ENCODE results near the gene RERE.
A peak's percentile ranks its signal among the peaks of the same experiment; 100 is the strongest.

The RERE gene

DNA sequence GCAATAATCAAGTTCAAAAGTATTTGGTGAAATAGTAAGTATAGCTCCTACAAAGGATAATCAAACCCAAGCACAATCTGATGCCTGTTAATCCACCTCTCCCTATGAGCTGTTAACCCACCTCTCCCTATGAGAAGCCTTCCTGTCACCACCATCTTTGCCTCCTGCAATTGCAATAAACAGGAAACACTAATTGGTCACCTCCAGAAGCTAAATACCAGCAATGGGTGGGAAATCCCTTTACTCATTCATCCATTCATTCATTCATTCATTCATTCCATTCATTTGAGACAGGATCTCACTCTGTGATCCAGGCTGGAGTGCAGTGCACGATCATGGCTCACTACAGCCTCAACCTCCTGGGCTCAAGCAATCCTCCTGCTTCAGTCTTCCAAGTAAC, 132.8 kb downstream of the RERE start:
- no peak for DNase-seq

DNA sequence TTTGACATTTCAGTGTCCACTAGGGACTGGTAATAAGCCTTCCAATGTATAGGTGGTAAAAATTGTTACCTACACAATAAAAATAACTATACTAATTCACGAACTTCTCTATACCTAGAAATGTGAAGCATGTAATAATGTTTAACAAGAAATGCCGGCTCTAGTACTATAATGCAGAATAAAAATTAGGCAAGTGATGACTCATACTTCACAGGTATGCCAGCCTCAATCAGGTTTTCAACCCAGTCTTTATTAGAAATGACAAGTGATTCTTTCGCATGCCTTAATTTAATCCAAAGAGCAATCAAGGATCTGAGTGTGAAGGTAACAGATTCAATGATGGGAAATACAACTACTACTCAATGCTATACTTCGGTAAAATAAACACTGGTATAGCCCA, 134.9 kb downstream of the RERE start:
- no peak for DNase-seq

DNA sequence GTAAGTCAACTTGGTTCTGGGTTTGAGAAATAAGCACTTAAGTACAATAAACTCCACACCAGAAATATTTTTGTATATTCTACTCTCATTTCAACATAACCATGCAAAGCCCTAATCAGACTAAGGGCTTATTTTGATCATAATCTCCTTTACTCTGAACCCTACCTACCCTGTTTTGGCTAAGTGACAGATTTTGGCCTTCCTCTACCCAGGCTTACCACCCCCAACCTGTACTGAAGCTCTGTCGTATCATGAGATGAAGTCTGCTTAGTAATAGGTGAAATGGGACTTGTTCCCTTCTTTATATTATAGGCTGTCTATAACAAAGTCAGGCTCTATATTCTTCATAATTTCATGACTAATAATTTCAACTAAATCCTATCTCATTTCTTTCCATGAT, 135.5 kb downstream of the RERE start:
- DNase-seq = no peak

DNA sequence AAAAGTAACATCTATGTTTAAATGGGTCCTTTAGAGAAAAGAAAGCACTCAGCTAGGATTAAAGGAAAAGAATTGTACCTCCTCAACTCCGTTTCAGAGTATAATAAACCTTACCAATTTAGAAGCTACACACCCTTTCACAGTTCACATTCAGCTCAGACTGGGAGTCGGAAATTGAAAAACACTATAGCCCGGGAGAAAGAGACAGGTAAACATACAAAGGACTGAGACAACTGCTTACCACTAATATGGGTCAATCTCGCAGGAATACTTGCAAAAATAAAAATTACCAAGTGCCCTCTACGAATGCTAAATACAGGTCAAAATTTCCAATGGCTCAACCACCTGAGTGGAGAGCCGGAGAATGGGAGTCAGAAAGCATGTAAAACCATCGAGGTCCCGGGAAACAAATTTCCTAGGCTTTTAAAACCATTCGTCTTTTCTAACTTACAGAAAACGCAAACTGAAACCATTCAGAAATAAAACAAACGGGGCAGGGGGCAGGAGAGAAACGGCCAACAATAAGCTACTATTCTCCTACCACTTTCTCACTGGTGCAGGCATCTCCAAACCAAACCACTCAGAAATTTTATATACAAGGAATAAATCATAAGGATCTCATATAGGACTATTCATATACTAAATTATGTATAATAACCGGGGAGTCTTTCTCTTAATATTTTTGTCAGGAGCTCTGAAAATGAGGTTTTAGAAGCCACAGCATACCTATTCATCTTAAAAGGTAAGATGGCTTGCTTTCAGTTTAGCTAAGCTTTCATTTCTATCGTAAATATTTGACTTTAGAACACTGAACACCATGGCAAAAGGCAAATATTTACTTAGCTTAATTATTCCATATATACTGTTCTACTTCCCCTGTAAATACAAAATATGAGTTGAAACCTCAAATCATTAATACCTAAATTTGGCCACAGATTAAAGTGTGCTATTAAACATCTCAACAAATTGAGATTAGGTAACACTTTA, 136.5 kb downstream of the RERE start:
- no peak for DNase-seq

DNA sequence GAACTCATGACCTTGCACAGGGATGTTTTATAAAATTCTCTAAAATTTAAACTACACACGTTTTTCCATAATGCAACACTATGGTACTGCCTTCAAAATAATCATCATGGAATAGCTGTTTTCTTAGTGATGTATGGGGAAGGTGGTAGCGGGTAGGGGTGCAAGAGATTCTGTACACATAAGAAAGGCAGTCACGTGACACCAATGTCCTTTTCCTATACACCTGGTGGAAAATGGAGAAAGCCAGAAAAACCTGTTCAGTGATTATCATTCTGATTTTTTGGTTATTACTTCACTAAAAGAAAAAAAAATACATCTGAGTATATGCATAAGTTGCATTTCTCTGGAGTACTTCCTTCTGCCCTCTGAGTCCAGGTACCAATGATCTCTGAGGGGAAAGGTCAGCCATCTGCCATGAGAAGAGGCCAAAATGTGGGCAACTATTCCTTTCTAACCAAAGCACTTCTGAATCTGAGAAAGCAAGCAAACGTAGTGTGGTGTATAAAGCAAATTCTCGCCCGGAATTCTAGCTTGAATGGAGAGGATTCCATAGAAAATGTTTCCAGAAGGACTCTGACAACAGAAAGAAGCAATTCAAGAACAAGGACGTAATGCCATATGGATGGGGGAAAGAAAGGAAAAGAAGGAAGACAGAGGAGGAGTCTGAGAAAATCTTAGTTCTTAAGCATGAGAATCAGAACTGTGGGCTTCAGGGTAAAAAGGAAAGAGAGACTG, 137.3 kb downstream of the RERE start:
- DNase-seq = no peak

DNA sequence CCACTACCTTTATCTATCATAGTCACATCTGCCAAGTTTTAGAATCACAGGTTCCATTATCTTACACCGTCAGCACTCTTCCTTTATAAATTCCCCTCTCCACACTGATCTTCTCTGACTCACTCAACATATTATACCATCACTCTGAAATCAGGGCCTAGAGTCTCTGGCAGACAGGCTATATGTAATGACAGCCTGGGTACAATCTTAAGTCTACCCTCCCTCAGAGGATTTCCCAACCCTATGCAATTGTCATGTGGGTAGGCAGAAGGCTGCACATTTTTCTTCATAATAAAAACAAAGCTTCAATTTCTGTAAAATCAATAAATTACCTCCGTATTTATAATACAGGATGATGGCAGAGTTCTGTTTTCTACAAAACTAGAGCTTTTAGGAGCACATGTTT, 138.0 kb downstream of the RERE start:
- DNase-seq = no peak

DNA sequence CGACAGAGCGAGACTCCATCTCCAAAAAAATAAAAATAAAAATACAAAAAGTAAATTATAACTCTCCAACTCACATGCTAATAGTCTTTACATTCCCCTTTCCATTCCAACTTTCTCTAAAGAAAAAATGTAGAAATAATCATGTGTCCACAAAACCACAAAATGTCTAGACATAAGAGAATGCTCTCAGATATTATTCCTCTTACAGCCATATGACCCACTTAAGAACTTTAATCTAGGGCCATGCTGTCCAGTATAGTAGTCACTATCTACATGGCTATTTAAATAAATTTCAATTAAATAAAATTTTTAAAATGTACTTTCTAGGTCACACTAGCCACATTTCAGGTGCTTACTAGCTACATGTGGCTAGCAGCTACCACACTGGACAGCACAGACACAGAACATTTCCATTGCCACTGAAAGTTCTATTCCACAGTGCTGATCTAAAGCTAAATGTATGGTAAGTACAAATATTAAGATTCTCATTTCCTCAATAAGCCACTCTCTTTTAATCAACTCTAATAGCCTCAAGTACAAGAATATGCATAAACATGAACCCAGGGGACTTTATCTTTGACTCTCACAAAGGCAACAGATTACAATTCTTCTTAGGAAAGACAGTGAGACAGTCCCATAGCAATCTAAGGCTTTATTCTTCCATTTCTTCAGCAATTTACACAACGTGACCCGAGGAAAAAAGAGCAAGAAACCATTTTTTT, 138.6 kb downstream of the RERE start:
- no peak for DNase-seq

DNA sequence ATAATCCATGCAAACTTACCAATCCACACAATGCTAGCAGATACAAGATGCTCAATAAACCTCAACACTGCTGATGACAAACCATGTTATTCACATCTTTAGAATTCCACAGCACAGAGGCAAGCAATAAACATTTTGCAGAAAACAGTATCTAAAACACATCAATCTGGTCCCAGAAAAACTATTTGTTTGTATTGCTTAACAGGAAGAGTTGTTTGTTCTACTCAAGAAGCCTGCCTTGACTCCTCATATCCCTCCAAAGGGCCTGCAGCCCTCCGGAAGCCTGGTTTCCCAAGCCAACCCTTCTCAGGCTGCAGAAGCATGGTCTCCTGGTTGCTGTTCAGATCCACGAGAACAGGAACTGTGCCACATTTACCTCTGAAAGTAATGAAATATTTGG, 139.7 kb downstream of the RERE start:
- no peak for DNase-seq

DNA sequence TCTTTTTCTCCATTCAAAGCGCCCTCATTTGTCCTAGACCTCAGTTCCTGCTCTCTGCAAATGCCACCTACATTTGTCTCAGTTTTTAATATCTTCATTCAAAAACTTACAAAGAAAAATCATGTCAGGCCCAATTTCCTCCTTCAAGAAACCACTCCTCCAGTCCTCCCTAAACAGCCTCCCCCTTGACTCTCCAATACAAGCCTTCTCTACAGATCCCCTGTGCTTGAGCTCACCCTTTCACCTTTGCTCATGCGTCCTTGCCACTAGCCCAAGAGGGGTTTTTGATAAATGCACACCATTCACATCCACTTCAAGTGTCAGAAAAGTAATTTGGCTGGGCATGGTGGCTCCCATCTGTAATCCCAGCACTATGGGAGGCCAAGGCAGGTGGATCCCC, 140.6 kb downstream of the RERE start:
- no peak for DNase-seq

DNA sequence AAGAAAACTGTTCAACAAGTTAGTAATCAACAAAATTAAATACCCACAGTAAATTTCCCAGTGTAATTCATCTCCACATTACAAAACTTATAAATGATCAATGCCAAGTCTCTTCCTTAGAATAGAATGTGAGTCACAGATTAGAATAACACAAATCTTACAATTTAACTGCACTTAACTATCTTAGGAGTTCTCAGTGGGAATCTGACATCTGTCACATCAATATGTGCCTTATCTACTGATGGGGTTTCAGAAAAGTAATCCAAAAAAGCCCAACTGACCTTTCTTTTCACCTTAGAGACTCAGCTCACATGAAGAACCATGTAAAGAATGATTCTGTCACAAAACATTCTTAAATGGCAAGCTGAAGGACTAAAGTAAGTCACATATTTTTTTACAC, 141.4 kb downstream of the RERE start:
- no peak for DNase-seq

DNA sequence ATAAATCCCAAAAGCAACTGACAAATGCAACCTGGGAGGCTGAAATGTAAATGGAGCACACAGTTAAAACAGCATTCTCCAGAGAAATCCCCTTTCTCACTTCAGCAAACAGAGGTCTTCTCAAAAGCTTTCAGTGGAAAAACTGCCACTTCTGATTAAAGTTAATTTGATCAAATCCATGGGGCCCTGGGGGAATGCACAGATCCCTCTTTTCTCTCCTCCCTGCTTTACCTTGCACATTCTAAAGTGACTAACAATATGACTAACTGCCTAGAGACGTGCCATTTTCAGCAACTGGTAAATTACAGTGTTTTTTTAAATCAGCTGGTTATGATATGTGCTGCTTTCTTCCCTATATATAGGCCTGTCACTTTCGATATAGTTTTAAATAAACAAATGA, 142.5 kb downstream of the RERE start:
- DNase-seq = no peak

DNA sequence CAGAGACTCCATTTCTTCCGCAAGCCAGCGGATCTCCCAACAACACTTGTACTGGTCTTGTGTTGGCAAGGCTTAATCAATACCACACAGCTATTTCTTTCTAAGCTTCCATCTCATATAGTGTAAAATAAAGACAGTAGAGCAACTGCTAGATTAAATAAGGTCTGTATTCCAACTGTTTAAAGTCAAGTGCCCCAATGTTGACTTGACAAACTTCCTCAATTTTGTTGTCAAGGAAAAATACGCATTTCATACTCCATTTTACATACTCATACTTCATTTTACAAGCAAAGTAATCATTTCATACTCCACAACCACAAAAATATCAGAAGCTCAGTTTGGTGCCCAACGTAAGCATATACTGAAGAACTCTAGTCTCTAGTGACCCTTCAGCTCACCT, 143.0 kb downstream of the RERE start:
- no peak for DNase-seq

DNA sequence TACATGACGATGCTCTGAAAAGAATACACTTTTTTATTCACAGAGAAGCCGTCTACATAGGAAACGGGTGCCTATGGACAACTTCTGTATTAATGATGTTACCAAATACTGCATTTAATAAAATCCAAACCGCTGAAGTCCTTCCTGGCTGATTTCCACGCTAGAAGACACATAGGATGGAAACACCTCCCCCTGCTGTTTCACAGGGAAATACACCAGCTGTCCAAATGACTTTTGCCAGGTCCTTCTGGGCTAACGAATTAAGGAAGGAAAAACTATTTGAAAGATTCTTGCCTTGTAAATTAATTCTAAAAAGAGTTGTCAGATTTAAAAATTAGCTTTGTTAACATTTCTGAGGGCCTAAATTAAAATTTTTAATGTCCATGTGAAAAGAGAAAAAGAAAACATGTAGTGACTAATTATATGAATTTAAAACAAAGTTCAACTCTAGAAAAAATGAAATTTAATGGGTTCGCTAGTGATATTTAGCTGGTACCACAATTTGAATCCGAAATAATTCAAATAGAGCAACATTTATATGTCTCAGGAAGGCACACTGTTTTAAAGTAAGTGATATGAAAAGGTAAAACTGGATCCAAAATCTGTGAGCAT, 146.0 kb downstream of the RERE start:
- DNase-seq = peak; percentile 36

DNA sequence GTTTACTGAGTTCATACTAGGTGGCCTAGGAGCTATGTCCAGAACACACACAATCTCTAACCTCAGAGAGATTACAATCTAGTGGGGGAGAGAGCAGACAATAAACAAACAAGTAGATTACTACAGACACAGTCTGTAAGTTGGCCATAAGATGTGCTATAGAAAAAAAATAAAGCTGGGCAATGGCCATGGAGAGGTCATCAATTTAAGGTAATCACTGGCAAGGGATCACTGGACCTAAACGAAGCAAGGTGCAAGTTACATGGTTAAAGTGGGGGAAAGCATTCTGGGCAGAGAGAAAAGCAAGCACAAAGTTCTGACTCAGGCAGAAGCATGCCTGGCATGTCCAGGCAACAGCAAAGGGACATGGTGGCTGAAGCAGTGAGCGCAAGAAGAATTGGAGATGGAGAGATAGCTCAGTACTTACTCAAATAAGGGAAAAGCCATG, 147.0 kb downstream of the RERE start:
- DNase-seq = no peak

DNA sequence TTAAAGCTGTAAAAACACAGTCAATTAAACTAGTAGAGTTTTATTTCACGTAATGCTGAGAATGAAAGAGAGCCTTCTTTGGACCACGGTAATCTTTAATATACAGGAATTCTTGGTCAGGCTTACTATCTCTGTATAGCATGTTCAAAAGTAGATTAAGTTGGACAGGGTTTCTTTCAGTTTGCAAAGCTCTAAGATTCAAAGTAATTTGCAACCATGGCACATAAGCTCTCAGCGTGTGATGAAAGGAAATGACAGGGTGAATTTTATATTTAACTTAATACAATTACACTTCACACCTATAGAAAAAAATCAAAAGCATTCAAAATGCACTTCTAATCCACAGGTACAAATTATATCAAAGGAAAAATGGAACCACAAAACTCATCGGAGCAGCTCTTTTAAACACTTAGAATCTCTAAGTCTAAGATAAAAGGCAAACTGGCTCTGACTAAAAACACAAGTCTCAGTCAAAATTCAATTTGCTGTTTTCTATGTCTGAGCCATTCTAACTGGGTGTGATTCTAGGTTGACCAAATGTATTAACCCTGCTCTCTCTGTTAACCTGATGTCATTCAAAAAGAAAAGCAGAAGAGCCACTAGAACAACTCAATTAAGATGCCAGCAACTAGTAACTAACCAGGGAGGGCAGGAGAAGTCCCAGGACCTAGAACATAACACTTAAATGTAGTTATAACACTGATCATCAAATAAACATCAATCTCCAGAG, 147.7 kb downstream of the RERE start:
- no peak for DNase-seq

DNA sequence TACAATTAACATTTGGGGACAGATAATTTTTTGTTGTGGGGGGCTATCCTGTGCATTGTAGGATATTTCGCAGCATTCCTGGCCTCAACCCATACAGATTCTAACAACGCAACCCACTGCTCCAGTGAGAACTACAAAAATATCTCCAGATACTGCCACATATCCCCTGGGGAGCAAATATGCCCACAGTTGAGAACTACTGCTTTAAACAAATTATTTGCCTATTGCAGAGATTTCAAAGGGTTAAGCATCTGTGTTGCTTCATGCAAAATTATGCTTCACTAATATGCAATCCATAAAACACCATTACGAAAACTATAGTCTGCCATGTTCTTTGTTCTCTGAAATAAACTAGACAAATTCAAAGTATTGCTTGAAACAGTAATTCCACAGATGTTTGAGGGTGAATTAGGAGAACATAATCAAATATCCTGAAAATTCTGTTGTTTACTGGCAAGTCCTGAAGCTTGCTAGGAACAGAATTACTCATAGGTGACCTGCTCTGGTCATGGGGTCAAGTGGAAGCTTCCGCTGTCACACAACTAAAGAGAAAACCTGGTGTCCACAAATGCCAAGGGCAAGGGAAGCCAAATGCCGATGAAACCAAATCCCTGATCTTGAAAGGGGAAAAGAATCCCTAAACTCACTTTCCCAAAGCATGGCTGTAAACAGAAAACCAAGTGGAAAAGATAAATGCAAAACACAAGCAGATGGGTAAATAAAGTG, 149.4 kb downstream of the RERE start:
- DNase-seq = no peak

DNA sequence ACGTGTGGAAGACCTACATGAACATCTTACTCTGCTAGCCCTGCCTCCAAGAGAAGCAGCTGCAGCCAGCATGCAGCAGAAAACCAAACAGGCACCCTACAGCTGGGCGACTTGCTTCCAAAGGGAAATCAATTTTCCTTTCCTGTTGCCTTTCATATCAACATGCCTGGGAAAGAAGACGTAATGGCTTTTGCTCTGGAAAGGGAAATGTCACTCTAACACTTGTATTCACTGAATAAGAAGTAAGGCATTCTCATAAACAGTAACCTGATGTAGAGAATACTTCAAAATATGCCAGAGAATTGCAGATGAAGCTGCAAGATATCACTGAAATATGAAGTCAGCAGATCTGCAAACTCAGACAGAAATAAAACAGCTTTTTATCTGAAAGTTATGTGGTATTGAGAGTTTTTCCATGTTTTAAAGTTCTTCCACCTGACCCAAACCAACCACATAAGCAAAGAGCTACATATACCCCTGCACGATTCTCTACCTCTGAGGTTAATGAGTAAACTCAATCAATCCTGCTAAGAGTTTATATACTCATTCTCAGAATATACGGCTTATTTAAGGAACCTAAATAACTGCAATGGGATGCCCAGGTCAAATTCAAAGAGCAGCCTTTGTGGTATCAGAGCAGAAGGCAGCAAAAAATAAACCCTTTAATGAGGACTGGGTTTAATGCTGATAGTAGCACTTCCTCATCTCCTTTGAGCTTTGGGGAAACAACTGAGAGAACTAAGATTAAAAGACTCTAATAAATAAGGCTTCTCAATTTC, 150.9 kb downstream of the RERE start:
- DNase-seq = no peak

DNA sequence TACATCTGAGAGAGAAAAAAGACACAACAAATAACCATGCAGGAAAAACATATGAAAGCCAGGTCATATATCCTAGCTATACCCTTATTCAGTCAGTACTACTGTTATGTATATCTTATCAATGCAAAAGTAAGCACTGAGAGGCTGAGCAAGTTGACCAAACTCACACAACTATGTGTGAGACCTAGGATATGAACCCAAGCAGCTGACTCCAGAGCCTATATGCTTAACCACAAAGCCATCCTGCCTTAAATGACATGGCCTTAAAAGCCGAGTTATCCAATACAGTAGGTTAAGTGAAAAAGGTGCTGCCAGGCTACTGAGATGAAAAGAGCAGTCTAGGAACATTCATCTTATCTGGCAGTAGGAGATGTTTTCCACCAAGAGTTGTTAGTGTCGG, 151.6 kb downstream of the RERE start:
- no peak for DNase-seq

DNA sequence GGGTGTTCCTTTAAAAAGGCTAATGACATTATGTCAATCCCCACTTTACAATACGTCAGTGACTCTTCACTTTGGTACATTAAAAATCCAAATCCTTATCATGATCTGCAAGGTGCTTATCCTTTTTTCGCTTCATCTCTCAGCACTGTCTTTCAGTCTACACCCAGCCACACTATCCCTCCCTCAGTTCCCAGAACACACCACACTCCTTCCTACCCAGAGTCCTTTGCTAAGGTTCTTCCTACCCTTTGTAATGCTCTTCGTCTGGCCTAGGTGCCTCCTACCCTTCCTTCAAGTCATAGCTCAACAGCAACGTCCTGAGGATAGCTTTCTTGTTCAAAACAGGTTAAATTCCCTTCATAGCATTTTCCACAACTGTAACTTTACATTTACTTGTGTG, 152.6 kb downstream of the RERE start:
- no peak for DNase-seq

DNA sequence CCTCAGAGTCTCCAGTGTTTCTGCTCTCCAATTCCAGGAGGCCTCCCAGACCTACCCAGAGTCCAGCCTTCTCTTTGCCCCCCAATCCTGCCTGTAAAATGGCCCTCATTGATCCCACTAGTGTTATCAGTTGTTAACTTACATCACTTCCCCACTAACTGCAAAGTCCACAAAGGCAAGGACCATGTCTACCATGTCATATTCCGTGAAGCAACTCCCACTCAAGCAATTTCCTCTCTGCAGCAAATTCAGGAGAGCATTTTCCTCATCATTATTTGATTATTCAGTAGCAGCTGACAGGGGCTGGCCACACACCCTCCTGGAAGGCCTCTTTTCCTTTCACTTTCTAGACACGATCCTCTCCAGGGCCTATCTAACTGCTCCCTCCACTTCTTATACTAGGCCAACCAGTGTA, 153.5 kb downstream of the RERE start:
- no peak for DNase-seq
